GM18517 (cell line): ENCODE data around the gene ITPR1.
A peak's percentile ranks its signal among the peaks of the same experiment; 100 is the strongest.

ENCODE experiments used
- ATAC-seq: cut with Tn5 transposase; IDR thresholded peaks from one replicate; pipeline ENCODE4 v1.9.1; 2021; ENCODE audit warnings: mild to moderate bottlenecking, moderate library complexity; ENCODE audit not compliant: unreplicated experiment

Gene ITPR1

DNA sequence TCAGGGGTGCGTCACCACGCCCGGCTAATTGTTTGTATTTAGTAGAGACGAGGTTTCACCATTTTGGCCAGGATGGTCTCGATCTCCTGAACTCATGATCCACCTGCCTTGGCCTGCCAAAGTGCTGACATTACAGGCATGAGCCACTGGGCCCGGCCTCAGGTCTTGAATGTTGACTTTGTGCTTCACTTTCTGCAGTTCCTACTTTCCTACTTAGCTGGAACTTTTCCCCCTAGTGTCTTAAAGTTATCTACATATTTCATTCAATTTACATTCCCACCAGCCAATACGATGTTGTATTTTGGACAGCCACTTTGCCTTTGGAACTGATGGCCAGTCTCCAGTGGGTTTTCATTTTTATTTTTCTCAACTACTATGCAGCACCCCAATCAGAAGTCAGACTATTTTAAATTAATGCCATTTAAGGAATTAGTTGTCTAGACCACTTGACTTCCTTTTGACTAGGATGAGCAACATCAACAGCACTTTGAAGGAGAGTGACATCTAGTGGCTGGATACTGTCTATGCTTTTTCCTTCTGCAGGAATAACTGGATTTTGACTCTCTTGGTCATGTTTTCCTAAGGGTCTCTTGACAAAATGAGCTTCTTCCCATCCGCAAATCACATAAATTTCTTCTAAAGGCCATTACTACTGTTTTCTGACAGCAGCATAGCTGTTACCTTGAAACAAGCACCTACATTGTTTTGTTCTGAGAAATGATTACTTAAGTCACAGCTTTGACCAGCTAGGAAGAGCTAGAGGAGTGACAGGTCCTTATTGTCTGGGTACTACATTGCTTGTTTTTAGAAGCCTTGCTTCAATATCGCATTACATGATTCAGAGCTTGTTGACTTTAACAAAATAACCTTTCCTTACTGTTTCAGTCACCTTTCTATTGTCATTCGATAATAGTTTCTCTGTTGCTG, 140.2 kb downstream of the ITPR1 start:
- peak; percentile 78 for ATAC-seq

DNA sequence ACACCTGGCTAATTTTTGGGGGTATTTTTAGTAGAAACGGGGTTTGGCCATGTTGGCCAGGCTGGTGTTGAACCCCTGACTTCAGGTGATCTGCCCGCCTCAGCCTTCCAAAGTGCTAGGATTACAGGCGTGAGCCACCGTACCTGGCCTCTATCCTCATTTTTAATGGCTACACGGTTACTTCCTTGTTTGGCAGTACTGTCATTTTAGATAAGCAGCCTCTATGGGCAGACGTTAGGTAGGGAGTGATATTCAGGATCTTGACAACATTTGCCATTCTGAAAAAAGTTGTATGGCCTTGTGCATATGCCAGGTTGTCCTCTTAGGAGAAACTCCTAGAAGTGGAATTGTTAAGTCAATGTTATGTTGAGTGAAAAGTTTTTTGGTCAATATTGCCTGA, 141.7 kb downstream of the ITPR1 start:
- ATAC-seq = no peak

DNA sequence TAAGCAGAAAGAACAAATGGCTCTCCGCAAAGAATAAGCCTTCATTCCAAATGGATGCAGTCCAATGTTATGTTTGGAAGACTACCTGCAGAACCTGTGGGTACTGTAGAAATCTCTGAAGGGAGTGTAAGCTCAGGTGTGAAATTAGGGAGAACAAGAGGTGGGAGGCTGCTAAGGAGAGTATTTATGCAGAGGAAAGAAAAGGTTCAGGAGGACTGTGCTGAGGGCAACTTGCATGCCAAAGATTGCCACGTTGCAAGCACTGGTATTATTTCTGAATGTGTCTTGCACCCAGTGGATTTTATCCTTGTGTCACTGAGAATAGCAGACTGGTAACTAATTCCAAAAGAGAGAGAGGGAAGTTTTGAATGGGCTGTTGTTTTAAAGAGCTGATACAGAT, 144.1 kb downstream of the ITPR1 start:
- ATAC-seq = no peak

DNA sequence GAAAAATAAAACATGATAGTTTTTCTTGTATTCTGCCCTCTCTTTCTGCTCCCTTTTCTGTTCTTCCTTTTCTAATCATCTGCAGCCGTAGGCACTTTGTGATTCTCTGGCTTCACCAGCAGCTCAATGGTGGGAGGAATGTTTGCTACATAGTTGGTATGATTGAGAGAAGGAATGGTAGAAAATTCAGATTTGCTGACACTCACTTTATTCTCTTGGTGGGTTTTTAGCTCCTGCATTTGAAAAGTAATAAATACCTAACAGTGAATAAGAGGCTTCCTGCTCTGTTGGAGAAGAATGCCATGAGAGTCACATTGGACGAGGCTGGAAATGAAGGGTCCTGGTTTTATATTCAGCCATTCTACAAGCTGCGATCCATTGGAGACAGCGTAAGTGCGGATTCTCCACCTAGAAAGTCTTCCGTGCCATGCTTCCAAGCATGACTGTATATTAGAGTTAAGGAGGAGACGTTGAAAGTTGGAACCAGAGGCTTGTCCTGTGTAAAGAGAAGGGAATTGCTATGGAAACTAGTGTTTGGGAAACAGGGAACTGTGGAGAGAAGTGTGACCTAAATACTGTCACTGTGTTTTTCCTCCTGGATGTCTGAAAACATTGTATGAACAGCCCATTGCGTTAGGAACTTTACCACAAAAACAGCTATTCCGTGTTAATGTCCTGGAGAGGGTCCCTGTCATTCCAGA, 148.9 kb downstream of the ITPR1 start:
- no peak for ATAC-seq

DNA sequence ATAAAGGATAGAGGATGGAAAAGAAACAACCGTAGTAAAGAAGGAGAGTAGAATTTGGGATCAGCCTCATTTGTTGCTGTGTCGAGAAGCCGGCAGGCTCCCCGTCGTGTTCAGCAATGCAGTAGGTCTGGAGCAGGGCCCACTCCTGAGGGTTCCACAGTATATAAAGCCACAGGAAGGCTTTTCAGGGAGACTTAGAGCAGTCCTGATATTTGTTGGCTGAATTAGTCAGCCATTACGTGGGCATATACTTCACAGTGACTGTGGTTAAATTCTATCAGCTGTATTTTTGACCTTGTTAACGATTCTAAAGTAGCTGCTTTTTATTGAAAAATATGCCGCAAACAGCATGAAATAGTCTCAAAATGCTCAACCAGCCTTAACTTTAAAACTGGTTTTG, 149.5 kb downstream of the ITPR1 start:
- no peak for ATAC-seq

DNA sequence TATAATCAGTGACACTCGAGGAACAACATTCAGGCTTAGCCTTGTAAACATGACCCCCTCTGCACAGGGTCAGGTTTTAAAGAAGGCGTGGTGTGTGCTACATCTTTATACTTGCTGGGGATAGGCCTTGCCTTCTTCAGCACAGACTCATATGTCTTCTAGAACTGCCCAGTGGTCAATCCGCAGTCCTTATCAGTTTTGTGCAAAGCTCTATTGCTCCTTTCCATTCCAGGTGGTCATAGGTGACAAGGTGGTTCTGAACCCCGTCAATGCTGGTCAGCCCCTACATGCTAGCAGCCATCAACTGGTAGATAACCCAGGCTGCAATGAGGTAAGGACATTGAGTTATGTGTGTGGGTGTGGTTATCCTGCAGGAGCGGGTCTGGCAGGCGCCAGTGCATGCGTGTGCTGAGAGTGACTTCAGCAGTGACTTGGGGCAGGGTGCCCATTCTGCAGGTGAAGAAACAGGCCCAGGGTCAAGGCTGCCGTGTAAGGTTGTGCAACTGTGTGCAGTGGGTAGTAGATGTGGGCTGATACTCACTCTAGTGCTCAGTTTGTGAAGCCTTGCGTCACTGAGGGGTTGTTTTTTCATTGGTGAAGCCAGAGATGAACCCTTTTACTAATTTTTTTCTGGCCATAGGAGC, 150.9 kb downstream of the ITPR1 start:
- no peak for ATAC-seq

DNA sequence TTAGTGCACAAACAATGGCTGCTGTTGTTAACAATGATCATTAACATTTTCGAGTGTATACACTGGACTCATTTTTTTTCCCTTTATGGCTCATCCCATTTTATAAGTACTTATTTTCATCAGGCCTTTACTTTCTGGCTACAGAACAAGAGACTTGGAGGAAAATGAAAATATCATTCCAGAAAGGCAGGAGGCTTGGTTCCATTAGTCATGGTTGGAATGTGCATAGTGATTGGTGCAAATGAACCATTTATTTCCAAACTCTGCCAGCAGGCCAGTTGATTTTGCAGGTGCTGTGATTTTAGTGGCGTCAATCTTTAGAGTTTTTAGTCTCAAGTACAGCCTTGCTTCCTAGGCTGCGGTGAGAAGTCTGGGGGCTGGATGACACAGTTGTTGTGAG, 151.8 kb downstream of the ITPR1 start:
- no peak for ATAC-seq

DNA sequence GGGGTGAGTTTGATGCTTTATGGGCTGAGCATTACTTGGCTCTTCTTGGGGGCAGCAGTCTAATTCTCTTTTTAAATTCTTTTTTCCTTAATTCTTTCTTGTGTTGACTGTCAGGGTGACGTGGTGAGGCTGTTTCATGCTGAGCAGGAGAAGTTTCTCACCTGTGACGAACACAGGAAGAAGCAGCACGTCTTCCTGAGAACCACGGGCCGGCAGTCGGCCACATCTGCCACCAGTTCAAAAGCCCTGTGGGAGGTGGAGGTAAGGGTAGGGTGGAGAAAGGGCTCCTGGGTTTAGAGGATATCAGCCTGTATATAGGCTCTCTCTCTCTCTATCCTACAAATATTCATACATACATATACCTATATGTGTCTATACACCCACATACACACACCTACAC, 152.3 kb downstream of the ITPR1 start:
- no peak for ATAC-seq

DNA sequence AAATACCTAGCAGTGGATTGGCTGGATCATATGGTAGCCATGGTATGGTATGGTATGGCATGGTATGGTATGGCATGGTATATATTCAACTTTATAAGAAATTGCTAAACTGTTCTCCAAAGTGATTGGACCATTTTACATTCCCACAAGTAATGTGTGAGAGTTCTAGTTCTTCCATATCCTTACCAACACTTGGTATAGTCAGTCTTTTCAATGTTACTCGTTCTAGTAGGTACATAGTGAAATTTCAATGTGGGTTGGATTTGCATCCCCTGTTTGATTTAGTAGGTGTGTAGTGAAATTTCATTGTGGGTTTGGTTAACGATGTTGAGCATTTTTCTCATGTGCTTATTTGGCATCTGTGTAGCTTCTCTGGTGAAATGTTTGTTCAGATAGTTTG, 154.3 kb downstream of the ITPR1 start:
- no peak for ATAC-seq

DNA sequence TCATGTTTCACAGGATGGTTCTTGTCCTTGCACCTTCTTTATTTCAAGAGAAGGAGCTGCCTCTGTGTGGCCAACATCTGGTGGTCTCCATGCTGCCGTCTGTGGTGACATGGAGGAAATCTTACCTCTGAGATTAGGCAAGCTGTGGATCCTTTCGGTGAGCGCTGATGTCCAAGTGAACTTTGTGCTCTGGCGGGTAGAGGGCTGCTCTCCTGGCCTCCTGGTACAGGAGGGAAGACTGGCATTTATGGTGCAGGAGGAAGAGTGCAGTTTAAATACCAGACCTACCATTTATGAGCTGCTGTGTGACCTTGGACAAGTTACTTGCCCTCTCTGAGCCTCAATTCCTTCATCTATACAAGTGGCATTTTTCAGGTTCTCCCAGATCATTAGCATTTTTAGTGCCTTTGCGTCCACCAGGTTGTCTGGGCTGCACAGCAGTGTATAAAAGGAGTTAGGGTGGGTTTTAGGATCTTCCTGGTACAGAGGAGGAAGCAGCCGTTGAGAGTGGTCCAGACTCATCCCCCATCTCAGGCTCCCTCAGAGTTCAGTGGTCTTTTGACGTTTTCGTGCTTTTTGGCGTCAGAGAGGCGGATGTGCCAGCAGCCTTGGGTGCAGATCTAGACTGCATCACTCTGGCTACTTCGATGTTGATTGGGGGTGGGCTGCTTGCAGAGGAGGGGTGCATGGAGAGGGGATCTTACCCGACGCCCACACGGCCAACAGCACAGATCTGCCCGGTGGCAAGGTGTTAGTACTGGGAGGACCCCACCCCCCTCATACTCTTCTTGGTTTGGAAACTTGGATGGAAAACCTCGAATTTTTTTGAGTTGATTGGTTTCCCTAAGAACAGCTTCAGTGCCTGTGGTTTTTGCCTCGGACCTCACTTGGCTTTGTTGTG, 162.2 kb downstream of the ITPR1 start:
- no peak for ATAC-seq

DNA sequence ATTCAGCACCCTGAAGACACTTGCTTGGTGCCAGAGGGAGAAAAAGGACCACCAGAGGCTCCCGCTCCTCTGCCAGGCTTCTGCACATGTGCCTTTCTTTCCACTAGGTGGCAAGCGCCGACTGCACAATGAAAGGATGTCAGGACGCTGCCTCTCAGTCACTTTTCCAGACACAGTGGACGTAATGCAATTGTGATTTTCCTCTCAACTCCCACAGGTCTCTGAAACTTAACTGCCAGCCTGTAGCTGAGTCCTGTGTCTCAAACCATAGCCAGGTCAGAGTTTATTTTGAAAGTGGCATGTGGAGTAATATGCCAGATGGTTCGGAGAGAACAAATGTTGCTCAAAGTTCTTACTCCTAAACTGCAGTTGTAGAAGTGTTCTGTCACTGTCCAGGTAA, 162.9 kb downstream of the ITPR1 start:
- no peak for ATAC-seq

DNA sequence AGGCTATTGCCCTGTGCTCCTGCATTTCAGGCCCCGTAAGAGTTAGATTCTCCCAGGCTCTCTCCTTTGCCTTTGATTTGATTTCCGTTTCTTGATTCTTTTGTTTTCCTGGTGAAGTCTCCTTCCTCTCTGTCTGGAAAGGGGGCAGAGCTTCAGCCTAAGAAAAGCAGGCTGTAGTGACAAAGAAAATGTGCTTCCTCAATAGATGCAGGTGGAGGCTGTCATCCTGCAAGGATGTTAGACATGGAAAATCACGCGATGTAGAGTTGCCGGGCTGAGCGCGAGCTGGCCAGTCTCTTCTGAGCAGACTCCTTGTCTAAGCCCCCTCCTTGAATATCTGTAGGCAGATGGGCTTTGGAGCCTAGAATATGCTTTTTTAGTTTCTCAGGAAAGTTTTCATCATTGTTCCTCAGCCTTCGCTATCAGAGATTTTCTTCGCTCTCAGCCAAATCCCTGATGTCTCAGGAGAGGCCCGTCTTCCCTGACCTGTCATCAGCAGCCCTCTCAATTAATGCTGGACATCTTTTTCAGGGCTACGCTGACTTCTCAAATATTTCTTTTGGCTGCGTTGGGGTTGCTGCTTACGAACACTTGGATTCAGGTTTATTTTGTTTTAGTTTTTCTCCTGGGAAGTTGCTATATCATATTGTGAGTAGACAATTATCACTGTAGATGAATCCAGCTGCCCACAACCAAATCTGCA, 163.6 kb downstream of the ITPR1 start:
- no peak for ATAC-seq

DNA sequence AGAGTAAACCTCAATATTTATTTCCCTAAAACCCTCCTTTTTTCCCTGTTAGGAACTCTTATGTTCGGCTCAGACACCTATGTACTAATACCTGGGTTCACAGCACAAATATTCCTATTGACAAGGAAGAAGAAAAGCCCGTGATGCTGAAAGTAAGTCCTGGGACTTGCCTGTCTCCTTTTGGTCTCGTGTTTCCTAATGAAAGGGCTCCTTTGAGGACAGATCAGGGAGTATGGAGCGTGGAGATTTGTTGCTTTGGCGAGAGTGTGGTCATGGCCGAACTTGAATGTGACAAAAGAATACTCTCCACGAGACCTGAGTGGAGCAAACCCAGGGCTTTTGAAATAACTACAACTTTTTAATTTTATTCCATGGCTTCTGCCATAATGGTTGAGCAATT, 167.8 kb downstream of the ITPR1 start:
- no peak for ATAC-seq

DNA sequence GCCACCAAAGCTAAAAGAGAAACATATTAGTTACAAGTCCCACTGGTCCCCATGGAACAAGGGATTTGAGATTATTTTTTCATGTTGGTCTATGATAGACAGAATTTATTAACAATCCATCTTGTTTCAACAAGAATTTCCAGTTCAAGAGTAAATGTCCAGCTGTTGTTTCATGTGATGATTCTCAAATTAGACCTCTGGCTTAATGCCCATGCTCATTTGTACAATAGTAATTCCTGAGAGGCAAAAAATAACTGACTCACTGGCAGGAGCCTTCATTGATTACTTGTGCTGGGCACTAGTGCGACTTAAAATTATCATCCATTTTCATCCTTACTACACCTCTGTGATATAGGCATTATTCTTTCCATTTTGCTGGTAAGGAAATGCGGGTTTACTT, 171.3 kb downstream of the ITPR1 start:
- no peak for ATAC-seq

DNA sequence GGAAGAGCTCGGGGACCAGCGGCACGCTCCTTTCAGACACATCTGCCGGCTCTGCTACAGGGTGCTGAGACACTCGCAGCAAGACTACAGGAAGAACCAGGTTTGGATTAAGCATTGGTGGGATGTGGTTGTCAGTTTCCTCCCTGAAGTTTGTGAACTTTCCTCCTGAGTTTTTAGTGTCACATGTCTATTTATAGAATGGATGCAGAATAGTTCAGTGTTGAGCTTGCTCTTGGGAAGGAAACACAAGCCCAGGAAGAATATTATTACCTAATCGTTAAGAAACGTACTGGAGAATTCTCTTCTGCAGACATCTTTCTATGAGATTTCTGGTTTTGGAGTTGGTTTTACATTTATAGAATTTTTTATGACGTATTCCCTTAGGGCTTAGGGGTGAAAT, 172.0 kb downstream of the ITPR1 start:
- ATAC-seq = no peak

DNA sequence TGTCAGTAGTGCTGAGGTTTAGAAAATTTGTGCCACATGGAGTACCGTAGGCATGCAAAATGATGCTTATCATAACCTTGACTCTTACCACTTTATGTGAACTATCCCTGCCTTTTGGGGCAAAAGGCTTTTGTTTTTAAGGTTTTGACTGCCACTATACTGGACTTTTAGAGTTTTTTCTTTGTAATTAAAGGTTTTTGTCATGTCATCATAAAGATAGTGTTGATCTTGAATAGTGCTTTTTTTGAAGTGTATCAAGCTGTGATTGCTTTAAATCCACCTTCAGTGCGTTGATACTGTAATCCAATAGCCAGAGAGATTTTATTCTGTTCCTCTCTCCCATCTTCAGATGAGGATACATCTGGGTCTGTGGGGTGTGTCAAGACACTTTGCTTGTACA, 172.9 kb downstream of the ITPR1 start:
- ATAC-seq = no peak

DNA sequence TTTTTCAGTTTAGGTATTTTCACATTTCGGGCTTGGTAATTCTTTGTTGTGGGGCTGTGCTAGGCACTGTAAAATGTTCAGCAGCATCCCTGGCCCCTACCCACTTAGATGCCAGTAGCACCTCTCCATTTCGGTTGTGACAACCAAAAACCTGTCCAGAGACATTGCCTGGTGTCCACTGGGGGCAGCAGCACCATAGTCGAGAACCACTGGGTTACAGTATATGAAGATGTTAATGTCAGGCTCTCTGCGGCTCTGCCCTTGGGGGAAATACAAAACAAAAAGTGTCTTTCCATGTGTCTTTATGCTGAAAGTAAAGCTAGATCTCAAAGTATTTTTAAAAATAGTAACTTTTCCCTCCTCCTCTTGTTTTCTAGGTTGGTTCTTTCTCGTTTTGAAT, 177.2 kb downstream of the ITPR1 start:
- no peak for ATAC-seq

DNA sequence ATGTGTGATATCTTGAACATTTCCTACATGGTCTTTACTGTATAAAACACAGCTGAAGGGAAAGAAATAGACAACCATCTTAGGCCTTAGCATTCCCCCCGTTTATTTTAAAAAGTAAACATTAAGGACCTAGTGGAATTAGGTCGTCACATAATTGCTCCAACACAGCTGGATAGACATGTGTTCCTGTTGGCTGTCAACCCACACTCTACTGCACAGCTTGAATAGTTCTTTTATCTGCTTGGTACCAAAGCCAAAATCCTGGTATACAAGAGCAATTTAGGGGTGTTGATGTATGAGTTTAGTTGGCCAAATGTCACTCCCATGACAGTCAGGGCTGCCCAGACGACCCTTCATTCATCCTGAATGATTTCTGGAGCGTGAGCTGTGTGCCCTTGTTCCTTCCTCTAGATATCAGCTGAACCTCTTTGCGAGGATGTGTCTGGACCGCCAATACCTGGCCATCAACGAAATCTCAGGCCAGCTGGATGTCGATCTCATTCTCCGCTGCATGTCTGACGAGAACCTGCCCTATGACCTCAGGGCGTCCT, 179.7 kb downstream of the ITPR1 start:
- ATAC-seq = no peak

DNA sequence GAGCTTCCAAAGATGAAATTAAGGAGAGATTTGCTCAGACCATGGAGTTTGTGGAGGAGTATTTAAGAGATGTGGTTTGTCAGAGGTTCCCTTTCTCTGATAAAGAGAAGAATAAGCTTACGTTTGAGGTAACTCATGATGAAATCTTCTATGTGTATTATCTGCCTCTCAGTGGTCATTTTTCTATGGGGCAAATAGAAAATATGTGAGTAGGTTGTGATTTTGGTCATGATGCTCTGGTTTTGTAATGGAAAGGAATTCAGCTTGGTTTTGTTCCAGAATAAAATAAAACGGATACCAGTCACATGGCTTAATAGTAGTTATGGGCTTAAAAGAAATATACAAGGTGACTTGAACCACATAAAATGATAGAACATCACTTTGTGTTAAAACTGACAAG, 181.1 kb downstream of the ITPR1 start:
- no peak for ATAC-seq

DNA sequence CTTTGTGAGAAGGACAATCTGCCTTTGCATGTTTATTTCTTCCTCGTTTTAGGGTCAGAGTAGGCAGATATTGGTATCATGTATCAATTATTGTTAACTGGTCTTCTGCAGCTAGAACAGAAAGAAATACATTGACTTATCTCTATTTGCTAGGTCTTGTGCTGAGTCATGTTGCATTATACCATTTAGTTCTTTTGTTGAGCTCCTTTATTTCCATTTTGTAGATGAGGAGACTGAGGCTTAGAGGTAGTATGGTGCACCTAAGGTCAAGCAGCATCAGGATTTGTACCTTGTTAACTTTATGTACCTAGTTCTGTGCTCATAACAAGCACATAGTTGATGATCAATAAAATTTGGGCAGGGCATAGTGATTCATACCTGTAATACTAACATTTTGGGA, 182.6 kb downstream of the ITPR1 start:
- no peak for ATAC-seq
